T-helper 1 cell (primary cell): ENCODE measurements around the gene ENPP1.
"Not testable (repeated sequence)": the region's sequence is repeated elsewhere in the genome, so short reads cannot be mapped to it uniquely, and the experiment has no call there.

ENCODE experiments used
- DNase-seq, 5 donors: peaks; one replicate each; pipeline ENCODE4 v3.0.0-alpha.2; 2012 to 2020

Gene ENPP1

DNA sequence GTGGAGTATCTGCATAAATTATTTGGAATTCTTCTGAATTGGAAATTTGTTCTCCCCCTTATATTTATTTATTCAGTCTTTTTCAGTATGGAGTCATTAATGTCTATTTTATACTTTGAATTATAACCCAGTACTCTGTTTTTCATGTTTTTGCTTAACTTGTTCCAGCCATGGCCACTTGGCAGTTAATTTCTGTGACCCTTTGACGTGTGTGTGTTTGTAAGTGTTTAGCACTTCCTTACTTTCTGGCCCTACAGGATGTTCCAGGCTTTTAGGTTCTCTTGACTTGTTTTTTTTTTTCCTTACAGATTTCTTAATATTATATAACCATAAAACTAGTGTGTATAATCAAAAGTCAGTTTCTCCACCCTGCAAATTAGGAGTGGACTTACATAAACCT, 24.1 kb downstream of the ENPP1 start:
- DNase-seq: no peak

- no peak for DNase-seq
Observed at GRCh38 chr6:131832363-131832762, 24.5 kb downstream of the ENPP1 start.

DNA sequence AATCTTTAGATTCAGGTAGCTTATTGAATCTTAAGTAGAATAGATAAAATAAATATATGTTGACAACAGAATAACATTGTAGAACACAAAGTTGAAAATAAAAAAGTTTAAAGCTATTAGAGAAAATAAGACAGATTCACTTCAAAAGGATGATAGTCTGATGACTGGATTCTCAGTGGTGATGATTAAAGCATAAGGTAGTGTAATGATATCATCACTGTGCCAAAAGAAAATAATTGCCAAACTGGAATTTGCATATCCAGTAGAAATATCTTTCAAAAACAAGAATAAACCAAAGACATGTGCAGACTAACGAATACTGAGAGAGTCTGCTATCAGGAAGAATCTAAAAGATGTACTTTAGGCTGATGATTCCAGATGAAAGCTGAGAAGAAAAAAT, 30.2 kb downstream of the ENPP1 start:
- no peak for DNase-seq

GRCh38 chr6:131839388-131839787, 31.6 kb downstream of the ENPP1 start:
- no peak for DNase-seq

GRCh38 chr6:131840441-131840840, 32.6 kb downstream of the ENPP1 start:
- DNase-seq: no peak

GRCh38 chr6:131840936-131841583, 33.2 kb downstream of the ENPP1 start:
- DNase-seq: no peak

DNA sequence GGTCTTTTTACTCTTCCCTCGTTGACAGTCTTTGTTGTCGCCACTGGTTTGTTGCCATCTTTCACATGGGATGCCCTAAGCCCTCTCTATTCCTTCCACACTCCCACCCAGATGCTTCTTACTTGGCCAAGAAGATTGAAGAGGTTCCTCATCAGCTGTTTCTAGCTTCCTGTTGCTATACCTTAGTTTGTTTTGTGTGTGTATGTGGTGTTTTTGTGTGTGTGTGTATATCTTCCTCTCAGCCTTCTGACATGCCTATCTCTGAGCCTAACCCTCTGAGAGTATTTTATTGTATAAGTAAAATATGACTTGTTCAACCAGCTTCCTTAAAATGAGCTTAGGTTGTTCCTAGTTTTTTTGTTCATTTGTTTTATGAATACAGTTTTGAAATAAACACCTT, 35.9 kb downstream of the ENPP1 start:
- DNase-seq: no peak

DNA sequence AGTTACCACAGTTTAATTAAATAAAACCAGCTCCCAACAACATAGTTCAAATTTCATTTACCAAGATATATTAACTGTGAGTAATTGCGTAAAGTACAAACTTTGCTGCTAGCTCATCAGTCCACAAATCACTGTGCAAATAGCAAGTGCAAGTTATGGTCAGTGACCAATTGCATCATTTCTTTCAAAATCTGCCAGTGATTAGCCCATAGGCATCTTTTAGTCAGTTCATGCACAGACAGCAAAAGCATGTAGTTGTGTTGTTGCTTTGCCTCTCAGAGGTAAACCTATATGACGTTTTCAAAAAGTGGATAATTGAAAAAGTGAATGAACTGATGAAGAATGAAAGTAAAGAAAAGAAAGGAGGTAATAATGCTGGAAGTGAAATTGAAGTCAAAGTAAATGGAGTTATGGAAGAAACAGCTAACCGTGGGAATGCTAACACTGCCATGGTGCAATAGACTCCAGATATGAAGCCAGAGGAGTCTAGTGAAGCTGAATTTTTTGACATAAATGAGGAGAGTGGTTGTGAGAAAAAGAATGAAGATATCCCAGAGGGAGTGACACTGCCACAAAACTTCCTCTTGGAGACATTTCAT, 36.5 kb downstream of the ENPP1 start:
- DNase-seq: no peak

DNA sequence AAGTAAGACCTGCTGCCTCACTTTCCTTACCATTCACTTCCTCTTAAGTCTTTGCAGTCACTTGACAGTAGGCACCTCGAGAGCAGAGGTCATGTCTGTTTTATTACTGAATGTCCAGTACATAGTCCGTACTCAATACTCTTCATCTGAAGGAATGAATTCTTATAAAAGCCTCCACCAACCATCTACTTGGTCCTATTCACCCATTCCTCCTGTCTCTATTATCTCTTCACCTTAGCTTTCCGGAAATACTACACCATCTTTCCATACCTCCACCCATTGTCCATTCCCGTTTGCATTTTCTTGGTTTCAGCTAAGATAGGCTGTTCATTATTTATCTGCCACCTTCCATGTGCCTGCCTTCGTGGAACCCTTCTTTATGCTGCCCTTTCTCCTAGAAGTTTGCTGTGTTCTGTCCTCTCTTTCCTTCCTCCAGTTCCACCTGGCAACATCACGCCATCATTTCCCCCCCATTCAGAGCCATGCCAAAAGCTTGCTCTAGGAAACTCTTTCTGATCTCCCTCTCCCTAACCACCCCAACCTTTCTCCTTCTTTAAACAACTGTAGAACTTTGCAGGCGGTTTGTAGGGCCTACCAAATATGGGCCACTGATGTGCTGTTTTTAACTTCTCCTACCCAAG, 38.3 kb downstream of the ENPP1 start:
- DNase-seq: no peak

- no peak for DNase-seq
Observed at GRCh38 chr6:131846905-131847304, 39.1 kb downstream of the ENPP1 start.

- no peak for DNase-seq
Observed at GRCh38 chr6:131849799-131850198, 42.0 kb downstream of the ENPP1 start.

DNA sequence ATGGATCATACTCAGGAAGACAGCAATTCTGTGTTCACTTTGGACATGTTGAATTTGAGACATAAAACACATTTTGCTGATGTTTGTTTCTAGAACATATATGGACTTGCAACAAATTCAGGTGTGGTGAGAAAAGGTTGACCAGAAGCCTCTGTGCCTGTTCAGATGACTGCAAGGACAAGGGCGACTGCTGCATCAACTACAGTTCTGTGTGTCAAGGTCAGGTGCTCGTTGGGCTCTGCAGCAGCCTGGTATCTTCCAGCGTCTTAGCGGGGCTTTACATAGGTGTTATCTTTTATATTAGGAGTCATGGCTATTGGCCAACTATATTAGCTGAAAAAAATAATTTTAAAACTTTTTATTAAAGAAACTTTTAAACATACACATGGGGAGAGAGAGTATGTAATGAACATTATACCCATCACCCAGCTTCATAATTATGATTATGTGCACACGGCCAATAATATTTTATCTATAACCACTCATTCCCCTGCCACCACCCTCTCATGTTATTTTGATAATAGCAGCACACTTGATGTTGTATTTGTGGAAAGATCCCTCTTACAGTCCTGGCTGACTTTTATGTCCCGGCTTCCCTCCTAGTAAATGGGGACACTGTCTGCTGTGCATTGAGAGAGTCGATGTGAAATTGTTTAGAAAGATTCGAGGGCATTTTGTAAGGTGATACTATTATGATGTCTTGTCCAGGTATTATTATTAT, 43.4 kb downstream of the ENPP1 start:
- DNase-seq: no peak

- DNase-seq: no peak
Observed at GRCh38 chr6:131852200-131852599, 44.4 kb downstream of the ENPP1 start.

GRCh38 chr6:131854803-131855202, 47.0 kb downstream of the ENPP1 start:
- DNase-seq: no peak

GRCh38 chr6:131858765-131859415, 51.1 kb downstream of the ENPP1 start:
- DNase-seq: no peak

- DNase-seq: not testable (repeated sequence)
Observed at GRCh38 chr6:131859658-131860057, 51.8 kb downstream of the ENPP1 start.

GRCh38 chr6:131861381-131861780, 53.6 kb downstream of the ENPP1 start:
- DNase-seq: no peak

DNA sequence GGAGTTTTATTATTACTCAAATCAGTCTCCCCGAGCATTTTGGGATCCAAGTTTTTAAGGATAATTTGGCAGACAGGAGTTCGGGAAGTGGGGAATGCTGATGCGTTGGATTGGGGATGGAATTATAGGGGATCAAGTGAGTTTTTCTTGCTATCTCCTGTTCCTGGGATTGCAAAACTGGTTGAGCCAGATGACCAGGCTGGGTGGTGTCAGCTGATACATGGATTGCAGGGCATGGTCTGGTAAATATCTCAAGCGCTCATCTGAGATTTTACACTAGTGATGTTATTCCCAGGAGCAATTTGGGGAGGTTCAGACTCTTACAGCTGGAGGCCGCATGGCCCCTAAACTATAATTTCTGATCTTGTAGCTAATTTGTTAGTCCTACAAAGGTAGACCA, 54.7 kb downstream of the ENPP1 start:
- DNase-seq: no peak

GRCh38 chr6:131867744-131868143, 59.9 kb downstream of the ENPP1 start:
- DNase-seq: no peak

- no peak for DNase-seq
Observed at GRCh38 chr6:131868836-131869235, 61.0 kb downstream of the ENPP1 start.

DNA sequence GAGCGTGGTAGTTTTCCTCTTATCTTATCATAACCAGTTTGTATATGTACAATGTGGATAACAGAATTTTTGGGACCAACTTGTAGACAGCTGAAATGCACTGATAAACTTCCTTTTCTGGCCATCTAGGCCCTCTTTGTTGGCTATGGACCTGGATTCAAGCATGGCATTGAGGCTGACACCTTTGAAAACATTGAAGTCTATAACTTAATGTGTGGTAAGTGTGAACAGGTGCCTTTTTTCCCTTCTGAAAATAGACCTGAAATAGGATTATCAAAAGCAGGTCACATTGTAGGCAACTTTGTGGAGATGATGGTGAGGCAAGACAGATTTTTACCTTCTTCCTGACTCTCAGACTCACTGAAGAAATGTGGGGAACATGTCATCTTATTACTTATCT, 67.8 kb downstream of the ENPP1 start:
- no peak for DNase-seq

- no peak for DNase-seq
Observed at GRCh38 chr6:131876545-131876944, 68.7 kb downstream of the ENPP1 start.
